ENCODE measurements around the gene NUDT1. TPM values are rescaled to one million over a fixed set of nuclear protein-coding genes. Genes with fewer than 3 reads are reported as not detected.

NUDT1 gene
- total and polyA plus RNA-seq, 2 experiments from 2014 or later: 54.5 to 163 TPM

- Histone ChIP-seq H3K9me2 (ENCODE audit: insufficient read depth) (no peaks in the 10 kb centered on the region), H3K4me1 (ENCODE audit: insufficient read depth) (peaks cover 14% of the 10 kb centered on the region; the same call in 1 of the 2 replicates), H2AFZ (no peak overlapping the region), H3K27me3 (ENCODE audit: insufficient read depth) (no peaks in the 10 kb centered on the region), H4K20me1 (replicated peaks; ENCODE audit: insufficient read depth) (no peaks in the 10 kb centered on the region), H3K79me2 (replicated peaks; ENCODE audit: insufficient read depth) (no peaks in the 10 kb centered on the region), H3K27ac (ENCODE audit: low read depth) (no peak overlapping the region), H3K4me2 (no peak overlapping the region), H3K4me3 (no peak overlapping the region), H3F3A (replicated peaks; ENCODE audit: low read depth) (0 out of 2 replicates have a peak, but pooled peaks cover 3% of the 10 kb centered on the region), H3K36me3 (ENCODE audit: insufficient read depth) (no peaks in the 10 kb centered on the region)
- H3K36me3 Mint-ChIP-seq (ENCODE audit: low read depth): peaks cover 38% of the 10 kb centered on the region
- TF ChIP-seq REST (IDR thresholded peaks at IDR 0.05; ENCODE audit: unreplicated experiment) (no peak), EZH2 (IDR thresholded peaks at IDR 0.05; ENCODE audit: low read depth, unreplicated experiment) (no peak), ZNF114 (CRISPR knock-in tag; IDR thresholded peaks at IDR 0.05) (no peak), ZNF331 (CRISPR knock-in tag; IDR thresholded peaks at IDR 0.05; ENCODE audit: low read depth) (no peak), STAT1 (IDR thresholded peaks at IDR 0.05; ENCODE audit: unreplicated experiment) (no peak), JUNB (IDR thresholded peaks at IDR 0.05; ENCODE audit: unreplicated experiment) (no peak), ZNF462 (CRISPR knock-in tag; IDR thresholded peaks at IDR 0.05) (no peak), POLR2AphosphoS5 (IDR thresholded peaks at IDR 0.05; ENCODE audit: low read depth) (no peak), NANOG (IDR thresholded peaks at IDR 0.05; ENCODE audit: borderline replicate concordance) (no peak), CTCF (conservative IDR thresholded peaks at IDR 0.05; ENCODE audit: low read depth in 2 of 2) (no peak), ETS1 (IDR thresholded peaks at IDR 0.05) (no peak), CREB1 (CRISPR knock-in tag; IDR thresholded peaks at IDR 0.05; ENCODE audit: low read depth) (no peak)
- H3K4me1 Mint-ChIP-seq: peaks cover 6% of the 10 kb centered on the region
- H3K4me3 Mint-ChIP-seq: no peak overlapping the region; the same call in 2 of the 3 replicates
- peaks cover 11% of the 10 kb centered on the region for H3K9me3 Mint-ChIP-seq
- H3K27me3 Mint-ChIP-seq (ENCODE audit: insufficient read depth, low read depth, poor library complexity): peaks cover 5% of the 10 kb centered on the region
- DNase-seq (ENCODE audit: low spot score): no peak
- H3K27ac Mint-ChIP-seq: no peak overlapping the region
- ATAC-seq: no peak
Measured at GRCh38 chr7:2266911-2267310, 24.9 kb downstream of the NUDT1 start.

Measured in GM23338 (cell line).